A673 (cell line): ENCODE measurements around the gene RAD1.

Experiments
- CTCF ChIP-seq: fragments of 300-800, 200-600 bp; sonication (generic); conservative IDR thresholded peaks from 2 replicates; pipeline ENCODE4 v1.5.1; 2017; ENCODE audit warnings: low read depth, mild to moderate bottlenecking, antibody characterized with exemption, low read length, moderate library complexity, mixed read lengths
- EZH2 ChIP-seq: fragments of 200-600 bp; sonication (generic); IDR thresholded peaks from 2 replicates; pipeline ENCODE4 v1.6.1; 2017; ENCODE audit warnings: borderline replicate concordance, low read depth, mild to moderate bottlenecking, mixed read lengths, antibody characterized with exemption, low read length; ENCODE audit not compliant: poor library complexity, severe bottlenecking

GRCh38 chr5:34870382-34870781, 44.9 kb downstream of the RAD1 start:
- TF ChIP-seq CTCF (no peak), EZH2 (no peak)
